ENCODE measurements around the gene TRIM17.

Gene TRIM17

GRCh38 chr1:228360533-228361313, 55.9 kb downstream of the TRIM17 start:
- in situ Hi-C loops (cut with HindIII; ENCODE audit: low sequenced_read_pairs) = no loop called here

- in situ Hi-C loops (cut with HindIII; ENCODE audit: low sequenced_read_pairs) = no loop called here
Observed at GRCh38 chr1:228359613-228360532, 56.8 kb downstream of the TRIM17 start.

GRCh38 chr1:228358764-228359612, 57.7 kb downstream of the TRIM17 start:
- in situ Hi-C loops (cut with HindIII; ENCODE audit: low sequenced_read_pairs) = no loop called here

GRCh38 chr1:228358039-228358763, 58.5 kb downstream of the TRIM17 start:
- in situ Hi-C loops (cut with HindIII; ENCODE audit: low sequenced_read_pairs) = no loop called here

Data from endothelial cell of hepatic sinusoid (primary cell).